Prostate gland (tissue), 2 donors: Measurements from ENCODE around the gene OGT.
"Not testable (repeated sequence)": the region's sequence is repeated elsewhere in the genome, so short reads cannot be mapped to it uniquely, and the experiment has no call there.

Experiments
- POLR2A ChIP-seq: fragments of 450-650 bp; IDR thresholded peaks from one replicate; pipeline ENCODE4 v1.6.1; 2016; ENCODE audit warnings: antibody characterized with exemption, mild to moderate bottlenecking
- POLR2AphosphoS5 ChIP-seq: sonication (generic); formaldehyde crosslinking; IDR thresholded peaks from one replicate; pipeline ENCODE4 v1.6.1; 2017; ENCODE audit warnings: antibody characterized with exemption
- TF ChIP-seq, protein P1 (sequence below), 4 experiments: fragments of 200-600 bp in 2 of 4; fragments of 450-650 bp in 2 of 4; sonication (generic) in 2 of 4; IDR thresholded peaks; 1 replicate in 3 of 4; 2 replicates in 1 of 4; pipeline ENCODE4 v1.5.1; 2016 to 2019; ENCODE audit warnings: antibody characterized with exemption in 4 of 4, mild to moderate bottlenecking in 2 of 4, moderate library complexity in 2 of 4

DNA sequence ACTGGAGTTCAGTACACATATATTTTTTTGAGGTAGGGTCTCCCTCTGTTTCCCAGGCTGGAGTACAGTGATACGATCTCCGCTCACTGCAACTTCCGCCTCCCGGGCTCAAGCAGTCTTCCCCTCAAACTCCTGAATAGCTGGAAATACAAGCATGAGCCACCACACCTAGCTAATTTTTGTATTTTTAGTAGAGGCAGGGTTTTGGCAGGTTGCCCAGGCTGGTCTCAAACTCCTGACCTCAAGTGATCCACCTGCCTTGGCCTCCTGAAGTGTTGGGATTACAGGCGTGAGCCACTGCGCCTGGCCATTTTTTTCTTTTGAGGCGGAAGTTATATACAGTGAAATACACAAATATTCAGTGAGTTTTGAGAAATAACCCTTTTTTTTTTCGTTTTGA lies 38.5 kb downstream of the OGT start:
- TF ChIP-seq, protein P1, sequence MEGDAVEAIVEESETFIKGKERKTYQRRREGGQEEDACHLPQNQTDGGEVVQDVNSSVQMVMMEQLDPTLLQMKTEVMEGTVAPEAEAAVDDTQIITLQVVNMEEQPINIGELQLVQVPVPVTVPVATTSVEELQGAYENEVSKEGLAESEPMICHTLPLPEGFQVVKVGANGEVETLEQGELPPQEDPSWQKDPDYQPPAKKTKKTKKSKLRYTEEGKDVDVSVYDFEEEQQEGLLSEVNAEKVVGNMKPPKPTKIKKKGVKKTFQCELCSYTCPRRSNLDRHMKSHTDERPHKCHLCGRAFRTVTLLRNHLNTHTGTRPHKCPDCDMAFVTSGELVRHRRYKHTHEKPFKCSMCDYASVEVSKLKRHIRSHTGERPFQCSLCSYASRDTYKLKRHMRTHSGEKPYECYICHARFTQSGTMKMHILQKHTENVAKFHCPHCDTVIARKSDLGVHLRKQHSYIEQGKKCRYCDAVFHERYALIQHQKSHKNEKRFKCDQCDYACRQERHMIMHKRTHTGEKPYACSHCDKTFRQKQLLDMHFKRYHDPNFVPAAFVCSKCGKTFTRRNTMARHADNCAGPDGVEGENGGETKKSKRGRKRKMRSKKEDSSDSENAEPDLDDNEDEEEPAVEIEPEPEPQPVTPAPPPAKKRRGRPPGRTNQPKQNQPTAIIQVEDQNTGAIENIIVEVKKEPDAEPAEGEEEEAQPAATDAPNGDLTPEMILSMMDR (IDR thresholded peaks at IDR 0.05) = not testable (repeated sequence)
- TF ChIP-seq POLR2AphosphoS5, POLR2A: not testable (repeated sequence)
